8988T (cell line): ENCODE data around the gene CNTNAP2.
"Not testable (repeated sequence)": the region's sequence is repeated elsewhere in the genome, so short reads cannot be mapped to it uniquely, and the experiment has no call there.

Experiments used
- DNase-seq: peaks from one replicate; pipeline ENCODE4 v3.0.0; 2011

CNTNAP2 gene

DNA sequence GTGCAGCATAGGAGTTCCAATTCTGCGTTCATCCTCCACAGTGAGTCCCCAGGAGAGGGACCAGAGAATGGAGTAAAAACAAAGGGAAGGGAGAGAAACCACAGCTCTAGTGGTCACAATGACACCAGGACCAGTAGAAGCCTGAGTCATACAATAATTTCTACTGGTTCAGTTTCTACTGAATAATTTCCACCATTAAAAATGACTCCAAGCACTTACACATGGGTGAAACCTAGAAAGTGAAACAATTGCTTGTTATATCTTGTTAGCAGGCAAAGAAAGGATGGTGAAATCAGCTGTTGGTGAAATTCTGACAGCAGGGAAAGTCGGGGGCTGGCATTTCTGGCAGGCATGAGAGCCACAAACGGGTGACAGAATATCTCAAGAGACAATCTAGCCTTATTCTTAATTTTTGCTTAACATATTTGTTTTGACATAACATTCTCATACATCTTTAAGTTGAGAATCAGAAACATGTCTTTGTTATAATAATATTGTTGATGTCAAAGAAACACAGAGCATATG is 1408.2 kb downstream of the CNTNAP2 start:
- DNase-seq: no peak

DNA sequence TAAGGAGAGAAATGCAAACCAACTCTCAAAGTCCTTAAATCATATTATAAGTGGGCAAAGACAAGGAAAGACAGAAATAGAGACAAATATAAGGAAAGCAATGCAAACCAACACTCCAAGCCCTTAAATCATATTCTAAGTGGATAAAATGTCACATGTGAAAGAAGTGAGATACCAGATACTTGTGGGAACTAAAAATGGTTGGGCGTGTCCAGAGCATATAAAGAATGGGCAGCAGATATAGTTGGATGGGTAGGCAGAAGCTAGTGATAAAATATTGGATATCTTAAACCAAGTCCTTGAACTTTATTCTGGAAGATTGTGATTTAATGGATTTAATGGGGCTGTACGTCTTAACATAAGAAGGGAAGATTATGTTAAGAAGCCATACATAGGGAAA is 1408.7 kb downstream of the CNTNAP2 start:
- no peak for DNase-seq

DNA sequence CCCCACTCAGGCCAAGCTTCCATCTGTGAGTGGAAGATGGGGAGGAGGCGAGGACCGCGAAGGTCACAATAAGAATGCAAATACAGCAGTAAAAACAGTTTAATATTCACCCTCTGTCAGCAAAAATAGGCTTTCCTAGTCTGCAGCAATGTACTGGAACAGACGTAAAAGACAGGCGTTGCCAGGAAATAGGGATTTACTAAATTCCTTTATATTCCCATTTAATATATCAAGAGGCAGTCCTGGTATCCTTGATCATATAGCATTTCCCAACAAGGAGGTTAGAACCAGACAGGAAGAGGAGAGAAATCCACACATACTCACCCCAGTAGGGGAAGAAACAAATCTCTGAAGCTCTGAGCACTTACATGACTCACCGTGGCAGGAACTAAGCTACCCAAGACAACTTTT is 1419.1 kb downstream of the CNTNAP2 start:
- no peak for DNase-seq

GRCh38 chr7:147539685-147540084 is 1423.1 kb downstream of the CNTNAP2 start:
- no peak for DNase-seq

DNA sequence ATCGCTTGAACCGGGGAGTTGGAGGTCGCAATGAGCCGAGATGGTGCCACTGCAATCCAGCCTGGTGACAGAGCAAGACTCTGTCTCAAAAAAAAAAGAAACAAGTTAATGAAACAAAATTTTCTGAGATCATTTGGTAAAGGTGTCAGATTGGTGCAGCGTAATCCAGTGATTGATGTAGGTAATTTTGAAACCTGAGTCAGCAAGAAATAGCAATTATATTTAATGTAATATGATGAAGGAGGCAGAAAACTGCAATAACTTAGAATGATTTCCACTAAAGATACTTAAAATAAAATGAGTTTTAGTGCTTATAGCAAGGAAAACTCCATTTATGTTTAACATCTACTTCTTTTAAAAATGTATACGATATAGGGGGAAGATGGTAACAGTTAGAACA is 1424.1 kb downstream of the CNTNAP2 start:
- no peak for DNase-seq

- DNase-seq: no peak
These were observed 1424.7 kb downstream of the CNTNAP2 start for GRCh38 chr7:147541261-147541660.

DNA sequence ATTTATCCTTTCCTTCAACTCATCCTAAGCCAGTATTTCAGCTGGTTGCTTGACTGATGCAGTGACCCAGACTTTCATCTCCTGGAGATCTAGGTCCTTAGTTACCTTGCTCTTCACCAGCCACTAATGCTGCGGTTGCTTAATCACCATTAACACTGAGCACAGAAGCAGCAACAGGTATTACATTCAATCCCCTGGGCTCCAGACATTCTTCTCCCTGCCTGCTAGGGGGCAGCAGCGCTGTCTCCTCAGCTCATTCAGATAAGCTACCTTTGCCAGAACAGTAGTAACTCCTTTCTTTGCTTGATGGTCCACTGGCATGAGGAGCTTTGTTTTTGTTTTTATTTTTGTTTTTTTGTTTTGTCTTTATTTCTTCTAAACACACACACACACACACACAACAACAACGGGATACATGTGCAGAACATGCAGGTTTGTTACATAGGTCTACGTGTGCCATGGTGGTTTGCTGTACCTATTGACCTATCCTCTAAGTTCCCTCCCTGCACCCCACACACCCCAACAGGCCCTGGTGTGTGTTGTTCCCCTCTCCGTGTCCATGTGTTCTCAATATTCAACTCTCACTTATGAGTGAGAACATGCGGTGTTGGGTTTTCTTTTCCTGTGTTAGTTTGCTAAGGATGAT is 1430.8 kb downstream of the CNTNAP2 start:
- no peak for DNase-seq

DNA sequence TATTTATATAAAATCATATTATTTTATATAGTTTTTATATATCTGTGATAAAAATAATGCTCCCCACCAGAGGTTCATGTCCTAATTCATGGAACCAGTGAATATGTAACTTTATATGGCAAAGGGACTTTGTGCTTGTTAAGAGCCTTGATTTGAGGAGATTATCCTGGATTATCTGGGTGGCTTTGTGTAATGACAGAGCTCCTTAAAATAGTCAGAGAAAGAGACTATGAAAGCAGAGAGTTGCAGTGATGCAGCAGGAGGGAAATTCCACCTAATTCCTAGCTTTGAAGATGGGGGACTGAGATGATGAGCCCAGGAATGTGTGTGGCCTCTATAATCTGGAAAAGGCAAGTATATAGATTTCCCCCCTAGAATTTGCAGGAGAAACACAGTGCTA is 1439.7 kb downstream of the CNTNAP2 start:
- no peak for DNase-seq

- no peak for DNase-seq
These were observed 1447.1 kb downstream of the CNTNAP2 start for GRCh38 chr7:147563669-147564068.

- DNase-seq: no peak
These were observed 1448.3 kb downstream of the CNTNAP2 start for GRCh38 chr7:147564786-147565476.

DNA sequence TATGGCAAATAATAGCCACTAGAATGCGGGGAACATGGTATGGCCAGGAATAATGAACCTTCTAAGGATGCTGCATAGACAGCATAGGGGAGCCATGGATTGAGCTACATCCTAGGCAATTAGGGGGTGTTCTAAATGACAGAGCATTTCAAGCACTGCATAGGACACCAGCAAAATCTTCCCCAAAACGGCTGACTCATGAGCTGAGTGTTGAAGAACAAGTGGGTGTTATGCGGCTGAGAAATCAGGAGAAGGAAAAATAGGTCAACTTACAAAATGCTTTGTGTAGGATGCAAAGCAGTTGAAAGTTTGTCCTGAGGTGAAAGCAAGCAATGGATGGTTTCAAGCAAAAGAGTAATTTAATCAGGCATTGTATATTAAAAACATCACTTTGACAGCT is 1450.4 kb downstream of the CNTNAP2 start:
- no peak for DNase-seq

DNA sequence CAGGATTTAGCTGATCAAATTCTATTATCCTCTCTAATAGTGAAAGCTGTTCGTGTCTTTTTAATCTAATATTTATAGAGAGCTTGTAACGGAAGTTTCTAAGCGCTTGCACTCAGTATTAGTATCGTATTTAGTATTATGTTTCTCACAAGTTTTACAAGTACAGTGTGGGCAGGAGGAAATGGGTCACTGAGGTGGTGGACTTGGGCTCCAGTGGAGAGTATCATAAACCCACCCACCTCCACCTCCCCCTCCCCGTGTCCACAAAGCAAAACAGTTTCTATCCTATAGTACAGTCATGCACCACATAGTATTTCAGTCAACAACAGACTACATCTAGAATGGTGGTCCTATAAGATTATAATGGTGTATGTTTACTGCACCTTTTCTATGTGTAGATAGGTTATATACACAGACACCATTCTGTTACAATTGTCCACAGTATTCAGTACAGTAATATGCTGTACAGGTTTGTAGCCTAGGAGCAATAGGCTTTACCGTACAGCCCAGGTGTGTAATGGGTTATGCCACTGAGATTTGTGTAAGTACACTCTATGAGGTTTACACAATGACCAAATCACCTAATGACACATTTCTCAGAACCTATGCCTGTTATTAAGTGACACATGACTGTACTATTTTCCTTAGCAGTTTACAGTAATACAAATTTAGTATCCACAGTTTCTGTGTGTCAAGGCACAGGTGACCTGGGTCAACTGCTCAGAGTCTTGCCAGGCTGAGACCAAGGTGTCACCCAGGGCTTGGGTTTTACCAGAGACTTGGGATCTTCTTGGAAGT is 1452.7 kb downstream of the CNTNAP2 start:
- no peak for DNase-seq

DNA sequence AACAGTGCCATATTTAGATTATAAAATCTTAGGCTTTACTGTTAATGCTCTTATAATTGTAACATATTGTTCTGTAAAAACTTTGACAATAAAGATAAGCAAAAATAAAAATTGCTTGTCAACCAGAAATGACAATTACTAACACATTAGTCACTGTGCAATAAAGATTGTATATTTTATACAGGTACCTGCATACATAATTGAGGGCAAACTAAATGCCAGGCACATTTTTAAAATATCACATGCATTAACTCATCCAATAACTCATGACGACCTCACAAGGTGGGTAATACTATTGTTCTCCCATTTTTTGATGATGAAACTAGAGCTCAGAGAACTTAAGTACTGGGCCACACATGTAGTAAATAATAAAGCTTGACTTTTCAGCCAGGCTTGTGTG is 1453.8 kb downstream of the CNTNAP2 start:
- no peak for DNase-seq

GRCh38 chr7:147571436-147572185 is 1455.0 kb downstream of the CNTNAP2 start:
- DNase-seq: no peak

DNA sequence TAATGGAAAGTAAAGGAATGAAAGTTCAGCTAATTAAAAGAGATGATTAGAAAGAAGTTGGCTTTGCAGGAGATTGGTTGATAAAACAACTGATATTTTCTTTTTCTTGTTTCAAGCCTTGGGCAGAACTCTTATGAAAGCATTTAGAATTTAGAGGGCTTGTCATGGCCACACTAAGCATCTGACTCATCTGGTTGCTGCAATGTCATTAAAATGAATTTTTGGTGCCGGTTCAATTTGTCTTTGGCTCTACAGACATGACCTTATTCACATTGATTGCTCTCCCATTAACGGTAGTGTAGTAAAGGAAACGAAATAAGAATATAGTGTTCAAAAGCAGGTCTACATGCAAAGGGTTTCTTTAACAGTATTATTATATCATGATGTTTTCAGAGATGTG is 1461.6 kb downstream of the CNTNAP2 start:
- DNase-seq: no peak

DNA sequence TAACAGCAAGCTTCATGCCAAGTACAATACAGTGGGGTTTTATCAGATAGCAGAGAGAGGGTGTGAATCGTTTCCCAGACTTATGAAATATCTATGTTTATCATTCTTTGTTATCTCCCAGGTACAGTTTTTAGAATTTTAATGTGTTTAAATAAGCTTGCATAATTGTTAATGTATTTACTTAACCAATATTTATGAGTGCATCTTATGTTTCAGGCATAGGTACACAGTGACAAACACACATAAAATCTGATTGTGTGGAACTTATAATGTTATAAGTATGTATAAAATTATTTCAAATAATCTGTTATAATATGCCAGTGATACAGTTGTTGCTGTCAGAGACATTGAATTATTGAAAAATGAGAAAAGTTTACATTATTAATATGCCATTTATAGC is 1462.5 kb downstream of the CNTNAP2 start:
- DNase-seq: no peak

DNA sequence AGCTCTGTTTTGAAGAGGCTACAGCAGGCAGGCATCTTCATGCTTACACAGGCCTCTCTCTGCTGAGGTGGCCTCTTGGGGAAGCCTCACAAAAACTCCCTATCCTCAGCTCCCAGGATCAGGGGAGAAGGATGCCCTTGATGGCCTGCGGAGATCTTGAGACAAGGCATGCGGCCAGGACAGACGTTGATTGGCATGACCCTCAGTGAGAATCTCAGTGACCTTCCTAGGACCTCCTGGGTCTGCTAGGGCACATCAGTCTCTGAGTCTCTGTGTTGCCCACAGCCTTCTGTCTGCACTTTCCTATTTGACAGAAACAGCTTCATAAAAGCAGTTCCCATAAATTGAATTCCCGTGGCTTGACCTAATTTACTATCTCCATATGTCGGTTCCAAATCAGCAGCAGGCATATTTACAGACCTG is 1468.2 kb downstream of the CNTNAP2 start:
- DNase-seq: no peak

- DNase-seq: no peak
These were observed 1469.5 kb downstream of the CNTNAP2 start for GRCh38 chr7:147586110-147586509.

DNA sequence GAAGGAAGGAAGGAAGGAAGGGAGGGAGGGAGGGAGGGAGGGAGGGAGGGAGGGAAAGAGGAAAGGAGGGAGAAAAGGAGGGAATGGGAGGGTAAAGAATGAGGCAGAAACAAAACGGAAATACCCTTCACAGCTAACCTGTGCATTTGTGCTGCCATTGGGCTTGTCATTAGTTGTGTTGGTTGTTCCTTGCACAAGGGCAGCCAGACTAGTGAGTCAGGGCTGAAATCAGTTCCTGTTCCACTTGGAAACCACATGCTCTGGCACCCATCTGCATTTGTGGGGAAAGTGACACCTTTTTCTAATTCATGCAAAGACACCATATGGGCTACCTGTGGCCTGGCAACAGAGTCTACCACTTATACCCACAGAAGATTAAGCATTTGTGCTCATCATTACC is 1469.9 kb downstream of the CNTNAP2 start:
- no peak for DNase-seq

DNA sequence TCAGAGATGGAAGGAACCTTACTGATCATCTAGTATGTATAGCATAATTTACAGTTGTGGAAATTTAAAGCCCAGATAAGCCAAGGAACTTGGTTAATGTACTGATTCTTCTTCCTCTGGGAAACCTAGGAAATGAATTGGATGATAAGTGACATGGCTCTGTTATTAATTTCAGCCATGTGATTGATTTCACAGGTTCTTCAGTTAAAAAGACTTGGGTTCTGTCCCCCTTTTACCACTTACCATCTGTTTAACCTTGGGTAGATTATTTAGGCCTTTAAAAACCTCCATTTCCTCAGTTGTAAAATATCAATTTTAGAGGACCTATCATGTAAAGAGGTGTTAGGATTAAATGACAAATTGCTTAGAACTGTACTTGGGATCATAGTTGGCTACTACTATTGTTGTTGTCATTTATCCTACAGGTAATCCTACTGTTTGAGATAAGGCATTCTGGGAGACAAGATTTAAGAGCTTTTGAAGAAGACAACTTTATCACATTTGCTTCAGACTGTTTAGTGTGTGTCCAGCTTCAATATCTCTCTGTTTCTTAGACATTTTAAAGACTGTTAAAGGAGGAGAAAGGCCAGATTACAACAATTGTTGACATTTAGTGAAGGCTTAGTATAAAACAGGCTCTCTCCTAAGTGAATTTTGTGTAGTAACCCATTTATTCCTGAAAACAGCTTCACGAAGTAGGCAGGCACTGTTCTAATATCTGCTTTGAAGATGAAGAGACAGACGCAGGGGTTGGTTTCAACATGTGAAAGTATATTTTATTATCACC is 1476.9 kb downstream of the CNTNAP2 start:
- no peak for DNase-seq

DNA sequence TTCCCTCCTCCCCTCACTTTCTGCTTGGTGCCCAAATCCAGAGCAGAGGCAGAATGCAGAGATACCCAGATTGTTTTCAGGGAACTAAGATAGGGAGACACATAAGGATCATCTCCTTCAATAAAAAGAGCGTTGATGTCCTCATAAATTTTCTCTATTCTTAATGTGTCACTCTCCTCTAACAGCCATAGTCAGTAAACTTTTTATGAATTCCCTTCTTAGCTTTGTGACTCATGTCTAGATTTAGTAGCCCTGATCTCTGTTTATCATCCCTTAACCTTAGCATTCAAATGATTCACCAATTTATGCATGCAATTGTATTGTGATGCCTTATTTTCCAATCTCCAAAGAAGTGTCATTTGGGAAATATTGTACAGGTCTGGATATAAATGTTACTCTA is 1478.4 kb downstream of the CNTNAP2 start:
- no peak for DNase-seq

DNA sequence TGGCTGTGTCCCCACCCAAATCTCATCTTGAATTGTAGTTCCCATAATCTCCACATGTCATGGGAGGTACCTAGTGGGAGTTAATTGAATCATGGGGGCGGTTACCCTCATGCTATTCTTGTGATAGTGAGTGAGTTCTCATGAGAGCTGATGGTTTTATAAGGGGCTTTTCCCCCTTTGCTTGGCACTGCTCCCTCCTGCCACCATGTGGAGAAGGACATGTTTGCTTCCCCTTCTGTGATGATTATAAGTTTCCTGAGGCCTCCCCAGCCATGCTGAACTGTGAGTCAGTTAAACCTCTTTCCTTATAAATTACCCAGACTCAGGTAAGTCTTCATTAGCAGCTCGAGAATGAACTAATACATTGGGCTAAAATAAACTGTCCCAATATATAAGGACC is 1482.1 kb downstream of the CNTNAP2 start:
- DNase-seq: not testable (repeated sequence)
